NCI-H748 (cell line): ENCODE data around the gene TCAP.

ENCODE experiments used
- DNase-seq: peaks from one replicate; lab custom pipeline; 2025; ENCODE audit not compliant: unreplicated experiment; lab: John Stamatoyannopoulos, UW

The TCAP gene

GRCh38 chr17:39666231-39666600 is 1.1 kb downstream of the TCAP start:
- no peak for DNase-seq

DNA sequence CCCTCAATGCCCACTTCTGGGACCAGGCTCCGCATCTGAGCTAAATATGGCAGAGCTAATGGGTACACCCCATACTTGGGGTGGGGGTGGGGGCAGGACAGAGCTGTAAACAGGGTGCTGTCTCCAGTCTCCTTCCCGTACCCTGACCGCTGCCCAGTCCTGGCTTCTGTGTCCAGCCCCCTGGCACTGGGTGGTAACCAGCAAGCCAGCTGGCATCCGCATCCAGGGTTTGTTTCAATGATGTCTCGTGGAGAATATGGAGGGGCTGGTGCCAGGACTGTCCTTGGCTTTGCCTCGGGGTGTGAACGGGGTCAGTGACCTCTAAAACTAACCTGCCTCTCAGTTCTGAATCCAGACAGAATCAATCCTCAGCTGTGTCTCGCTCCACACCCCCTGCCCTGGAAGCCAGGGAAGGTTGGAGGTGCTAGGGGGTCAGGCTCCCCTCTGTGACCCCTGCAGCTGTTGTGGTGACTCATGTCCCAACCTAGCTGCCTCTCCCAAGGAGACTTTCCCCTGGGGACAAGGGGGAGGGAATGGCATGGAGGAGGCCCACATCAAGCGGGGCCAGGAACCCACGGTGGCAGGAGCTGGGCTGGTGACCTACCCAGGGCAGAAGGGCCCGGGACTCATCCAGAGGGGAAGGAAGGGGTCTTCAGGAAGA is 1.6 kb downstream of the TCAP start:
- no peak for DNase-seq

DNA sequence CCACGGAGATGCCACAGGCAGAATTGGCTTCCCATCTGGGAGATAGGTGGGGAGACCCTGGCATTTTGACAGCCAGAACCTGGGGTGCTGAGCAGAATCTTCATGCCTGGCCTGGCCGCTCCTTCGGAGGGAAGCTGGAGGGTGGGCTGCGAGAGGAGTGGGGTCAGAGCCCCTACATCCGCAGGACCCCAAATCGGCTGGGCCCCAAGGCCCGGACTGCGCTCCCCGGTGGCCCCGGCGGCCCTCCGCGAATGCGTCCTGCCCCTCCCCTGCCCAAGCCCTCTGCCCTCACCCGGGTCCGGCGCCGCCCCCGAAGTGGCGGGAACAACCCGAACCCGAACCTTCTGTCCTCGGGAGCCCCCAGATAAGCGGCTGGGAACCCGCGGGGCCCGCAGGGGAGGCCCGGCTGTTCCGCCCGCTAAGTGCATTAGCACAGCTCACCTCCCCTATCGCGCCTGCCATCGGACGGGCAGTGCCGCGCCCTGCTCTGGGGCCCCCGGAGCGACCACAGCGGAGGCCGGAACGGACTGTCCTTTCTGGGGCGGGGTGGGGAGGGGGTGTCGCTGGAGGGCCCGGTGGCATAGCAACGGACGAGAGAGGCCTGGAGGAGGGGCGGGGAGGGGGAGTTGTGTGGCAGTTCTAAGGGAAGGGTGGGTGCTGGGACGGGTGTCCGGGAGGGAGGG is 2.3 kb downstream of the TCAP start:
- peak; percentile 41 for DNase-seq

DNA sequence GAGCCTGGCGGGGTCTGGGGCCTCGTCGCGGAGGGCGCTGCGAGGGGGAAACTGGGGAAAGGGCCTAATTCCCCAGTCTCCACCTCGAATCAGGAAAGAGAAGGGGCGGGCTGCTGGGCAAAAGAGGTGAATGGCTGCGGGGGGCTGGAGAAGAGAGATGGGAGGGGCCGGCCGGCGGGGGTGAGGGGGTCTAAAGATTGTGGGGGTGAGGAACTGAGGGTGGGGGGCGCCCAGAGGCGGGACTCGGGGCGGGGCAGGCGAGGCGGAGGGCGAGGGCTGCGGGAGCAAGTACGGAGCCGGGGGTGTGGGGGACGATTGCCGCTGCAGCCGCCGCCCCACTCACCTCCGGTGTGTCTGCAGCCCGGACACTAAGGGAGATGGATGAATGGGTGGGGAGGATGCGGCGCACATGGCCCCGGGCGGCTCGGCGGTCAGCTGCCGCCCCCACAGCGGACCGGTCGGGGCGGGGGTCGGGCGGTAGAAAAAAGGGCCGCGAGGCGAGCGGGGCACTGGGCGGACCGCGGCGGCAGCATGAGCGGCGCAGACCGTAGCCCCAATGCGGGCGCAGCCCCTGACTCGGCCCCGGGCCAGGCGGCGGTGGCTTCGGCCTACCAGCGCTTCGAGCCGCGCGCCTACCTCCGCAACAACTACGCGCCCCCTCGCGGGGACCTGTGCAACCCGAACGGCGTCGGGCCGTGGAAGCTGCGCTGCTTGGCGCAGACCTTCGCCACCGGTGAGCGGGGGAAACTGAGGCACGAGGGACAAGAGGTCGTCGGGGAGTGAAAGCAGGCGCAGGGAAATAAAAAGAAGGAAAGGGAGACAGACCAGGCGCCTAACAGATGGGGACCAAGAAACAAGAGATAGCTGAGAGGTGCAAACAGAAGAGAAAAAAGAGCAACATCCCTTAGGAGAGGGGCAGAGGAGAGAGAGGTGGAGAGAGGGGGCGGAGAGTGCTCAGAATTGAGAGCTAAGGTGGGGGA is 3.1 kb downstream of the TCAP start, which contains the start of gene PNMT:
PNMT (plus strand) TSS at position 509 of the 980 bp plus-strand sequence; CDS start at position 532, 23 bp downstream.
- peak; percentile 81 for DNase-seq

GRCh38 chr17:39669897-39670735 is 5.0 kb downstream of the TCAP start:
- no peak for DNase-seq

DNA sequence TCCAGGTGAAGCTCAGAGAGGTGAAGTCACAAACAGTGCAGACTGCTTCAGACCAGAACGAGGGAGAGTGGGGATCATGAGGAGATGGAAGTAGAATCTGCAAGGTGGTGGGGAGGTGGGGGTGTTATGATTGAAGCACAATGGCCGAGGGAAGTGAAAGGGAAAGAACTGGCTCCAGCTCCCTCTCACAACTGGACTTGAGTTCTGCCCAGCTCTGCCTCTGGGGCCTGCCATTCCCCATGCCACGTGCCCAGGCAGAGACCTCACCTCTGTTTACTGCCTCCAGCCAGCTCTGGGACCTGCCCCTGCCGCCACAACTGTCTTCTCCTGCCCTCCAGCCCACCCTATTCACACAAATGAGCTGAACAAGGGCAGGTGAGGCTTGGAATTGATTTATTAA is 5.6 kb downstream of the TCAP start:
- no peak for DNase-seq

DNA sequence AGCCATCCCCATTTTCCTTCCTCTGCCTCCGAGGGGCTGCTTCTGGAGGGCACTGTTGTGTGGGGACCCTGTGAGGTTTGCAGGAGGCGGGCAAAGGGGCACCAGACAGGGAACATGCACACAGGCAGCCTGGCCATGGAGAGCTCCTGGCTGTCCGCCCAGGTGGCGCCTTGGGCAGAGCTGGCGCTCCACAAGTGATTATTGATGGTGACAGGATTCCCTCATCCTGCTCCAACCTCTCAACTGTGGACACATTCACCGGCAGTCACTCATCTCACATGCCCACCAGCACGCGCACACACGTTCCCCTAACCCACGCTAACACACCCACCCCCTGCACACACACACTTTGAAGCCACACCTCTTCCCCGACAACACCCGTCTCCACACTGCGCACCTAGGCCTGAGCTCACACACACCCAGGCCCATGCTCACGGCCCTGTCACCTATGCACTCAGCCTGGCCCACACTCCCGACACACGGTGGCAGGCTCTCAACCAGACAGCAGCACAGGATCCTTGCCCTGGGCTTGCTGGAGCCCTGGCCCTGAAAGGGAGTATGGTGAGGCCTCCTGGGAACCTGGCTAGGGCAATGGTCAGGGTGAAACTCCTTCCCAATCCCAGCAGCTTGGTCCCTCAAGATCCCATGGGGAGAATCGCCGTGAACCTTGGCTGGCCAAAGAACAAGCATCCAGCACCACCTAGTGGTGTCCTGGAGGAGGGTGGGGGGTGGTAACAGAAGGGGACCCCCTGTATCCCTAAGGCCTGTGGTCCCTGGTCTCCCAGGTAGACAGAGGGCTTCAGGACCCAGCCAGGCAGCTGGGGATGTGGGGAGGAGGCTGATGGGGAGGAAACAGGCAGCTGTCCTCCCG is 6.7 kb downstream of the TCAP start:
- DNase-seq, result peak; percentile 30

- no peak for DNase-seq
Observed at GRCh38 chr17:39672522-39673334, 7.6 kb downstream of the TCAP start.

- DNase-seq, result no peak
Observed at GRCh38 chr17:39673335-39674081, 8.4 kb downstream of the TCAP start.

DNA sequence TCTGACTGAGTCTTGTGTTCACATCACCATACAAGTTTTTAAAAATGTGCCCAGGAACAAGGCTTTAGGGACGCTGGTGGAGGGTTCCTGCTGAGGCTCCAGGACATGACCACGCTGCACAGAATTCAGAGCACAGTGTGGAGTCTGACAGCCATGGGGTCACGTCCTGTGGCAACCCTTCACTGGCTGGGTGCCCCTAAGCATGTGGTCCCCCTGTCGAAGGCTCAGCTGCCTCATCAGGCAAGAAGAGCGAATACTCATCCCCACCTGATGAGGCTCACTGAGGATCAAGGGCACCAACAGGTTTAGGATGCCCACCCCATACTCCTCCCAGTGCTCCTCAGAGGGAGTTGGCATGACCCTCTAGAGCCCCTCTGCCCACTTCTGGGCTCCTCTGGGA is 9.0 kb downstream of the TCAP start:
- DNase-seq, result no peak

- no peak for DNase-seq
Observed at GRCh38 chr17:39674702-39675389, 9.7 kb downstream of the TCAP start.

- DNase-seq, result no peak
Observed at GRCh38 chr17:39675390-39676082, 10.4 kb downstream of the TCAP start.

DNA sequence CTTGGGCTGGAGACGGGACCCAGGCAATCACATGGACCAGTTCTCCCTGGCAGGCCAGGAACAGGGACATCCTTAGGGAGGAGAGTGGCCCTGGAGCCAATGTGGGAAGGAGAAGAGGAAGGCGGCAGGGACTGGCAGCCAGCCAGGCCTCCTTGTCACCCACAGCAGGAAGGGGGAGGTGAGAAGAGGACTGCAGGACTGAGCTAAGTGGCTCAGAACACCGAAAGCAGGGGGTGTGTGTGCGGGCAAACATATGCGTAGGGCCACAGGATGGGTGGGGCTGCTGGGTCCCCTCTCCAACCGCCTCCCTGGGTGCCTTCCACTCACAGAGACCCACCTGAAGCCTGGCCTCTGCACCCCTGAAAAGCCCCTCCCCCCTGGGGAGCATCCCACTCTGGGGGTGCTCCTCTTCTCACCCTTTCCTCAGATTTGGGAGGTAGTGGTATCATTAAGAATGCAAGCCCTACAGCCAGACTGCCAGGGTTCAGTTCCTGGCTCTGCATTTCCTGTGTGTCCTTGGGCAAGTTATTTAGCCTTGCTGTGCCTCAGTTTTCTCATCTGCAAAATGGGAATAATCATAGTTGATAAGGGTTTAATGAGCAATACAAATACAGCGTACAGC is 11.2 kb downstream of the TCAP start:
- no peak for DNase-seq

DNA sequence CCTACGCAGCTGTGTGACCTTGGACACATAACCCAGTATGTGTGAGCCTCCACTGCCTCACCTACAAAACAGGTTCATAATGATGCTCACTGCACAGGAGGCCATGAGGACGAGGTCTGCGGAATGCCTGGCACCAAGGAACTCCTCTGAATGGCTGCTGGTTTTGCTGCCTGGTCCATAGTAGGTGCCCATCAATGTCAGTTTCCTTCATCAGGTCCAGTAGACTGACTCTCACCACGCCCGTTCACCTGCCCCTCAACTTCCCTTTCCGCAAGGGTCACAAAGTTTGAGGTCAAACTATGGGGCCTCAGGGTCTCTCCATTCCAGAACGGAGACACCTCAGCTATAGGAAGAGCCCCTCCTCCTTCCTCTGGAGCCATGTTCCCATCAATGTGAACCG is 11.9 kb downstream of the TCAP start:
- DNase-seq, result no peak

GRCh38 chr17:39677542-39678339 is 12.6 kb downstream of the TCAP start:
- DNase-seq, result no peak
